ENCODE measurements around the gene RNASEH2C.
"Not testable (repeated sequence)": the region's sequence is repeated elsewhere in the genome, so short reads cannot be mapped to it uniquely, and the experiment has no call there.

RNASEH2C gene

DNA sequence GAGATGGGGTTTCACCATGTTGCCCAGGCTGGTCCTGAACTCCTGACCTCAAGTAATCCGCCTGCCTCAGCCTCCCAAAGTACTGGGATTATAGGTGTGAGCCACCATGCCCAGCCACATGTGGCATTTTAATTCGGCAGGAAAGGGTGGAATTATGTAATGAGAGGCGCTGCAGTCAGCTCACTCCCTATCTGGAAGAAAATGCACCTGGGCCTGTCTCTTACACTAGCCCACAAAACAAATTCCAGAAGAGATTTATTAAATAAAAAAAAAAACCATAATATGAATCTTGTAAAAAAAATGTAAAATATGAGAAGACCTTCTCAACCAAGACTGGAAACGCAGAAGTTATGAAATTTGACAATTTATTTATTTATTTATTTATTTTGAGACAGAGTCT lies 16.8 kb downstream of the RNASEH2C start:
- no peaks in the 10 kb centered on the region; the same call in 1 of the 2 replicates for H3K27me3 ChIP-seq (ENCODE audit: insufficient read depth, low read length)
- H3K36me3 ChIP-seq (ENCODE audit: insufficient read depth, low read depth, low read length), result no peaks in the 10 kb centered on the region
- H3K9ac ChIP-seq (ENCODE audit: low read depth, low read length), result no peak overlapping the region
- H3K4me3 ChIP-seq (ENCODE audit: low read length), result no peak overlapping the region
- H3K4me1 ChIP-seq (ENCODE audit: insufficient read depth, low read length), result no peaks in the 10 kb centered on the region
- H3K9me3 ChIP-seq (ENCODE audit: insufficient read depth, low read depth, low read length), result peaks cover 8% of the 10 kb centered on the region; the same call in 1 of the 2 replicates
- no peak overlapping the region for H3K27ac ChIP-seq (ENCODE audit: low read length)

DNA sequence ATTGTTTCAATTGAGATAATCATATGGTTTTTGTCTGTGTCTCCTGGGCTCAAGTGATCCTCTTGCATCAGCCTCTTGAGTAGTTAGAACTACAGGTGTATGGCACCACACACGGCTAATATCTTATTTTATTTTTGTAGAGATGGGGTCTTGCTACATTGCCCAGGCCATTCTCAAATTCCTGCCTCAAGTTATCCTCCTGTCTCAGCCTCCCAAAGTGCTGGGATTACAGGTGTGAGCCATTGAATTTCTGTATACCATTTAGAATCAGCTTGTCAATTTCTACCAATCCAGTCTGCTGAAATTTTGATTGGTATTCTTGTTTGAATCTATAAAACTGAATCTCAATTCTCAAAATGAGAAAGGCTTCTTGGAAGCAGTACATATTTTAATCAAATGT lies 18.9 kb downstream of the RNASEH2C start:
- H3K4me1 ChIP-seq (ENCODE audit: insufficient read depth, low read length), result no peaks in the 10 kb centered on the region
- H3K27ac ChIP-seq (ENCODE audit: low read length), result no peak overlapping the region
- H3K9ac ChIP-seq (ENCODE audit: low read depth, low read length), result no peak overlapping the region
- H3K27me3 ChIP-seq (ENCODE audit: insufficient read depth, low read length), result no peaks in the 10 kb centered on the region; the same call in 1 of the 2 replicates
- H3K4me3 ChIP-seq (ENCODE audit: low read length), result no peak overlapping the region
- peaks cover 8% of the 10 kb centered on the region; the same call in 1 of the 2 replicates for H3K9me3 ChIP-seq (ENCODE audit: insufficient read depth, low read depth, low read length)
- no peaks in the 10 kb centered on the region for H3K36me3 ChIP-seq (ENCODE audit: insufficient read depth, low read depth, low read length)

DNA sequence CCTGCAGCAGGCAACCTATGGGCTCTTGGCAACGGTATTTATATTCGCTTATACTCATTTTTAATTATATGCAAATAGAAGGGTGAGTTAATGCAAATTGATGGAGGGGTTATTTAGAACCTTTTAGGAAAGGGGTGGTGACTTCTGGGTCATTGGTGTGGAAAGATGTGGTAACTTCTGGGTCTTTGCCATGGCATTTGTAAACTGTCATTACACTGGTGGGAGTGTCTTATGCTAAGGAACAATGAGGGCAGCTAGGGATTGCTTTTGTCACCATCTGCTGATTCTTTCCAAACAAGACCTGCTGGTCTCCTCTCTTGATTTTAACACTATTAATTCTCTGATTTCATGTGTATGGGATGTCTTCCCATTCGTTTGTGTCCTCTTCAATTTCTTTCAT lies 20.2 kb downstream of the RNASEH2C start:
- Histone ChIP-seq H3K9me3 (ENCODE audit: insufficient read depth, low read depth, low read length) (peaks cover 8% of the 10 kb centered on the region; the same call in 1 of the 2 replicates), H3K27me3 (ENCODE audit: insufficient read depth, low read length) (no peaks in the 10 kb centered on the region), H3K36me3 (ENCODE audit: insufficient read depth, low read depth, low read length) (no peaks in the 10 kb centered on the region), H3K4me1 (ENCODE audit: insufficient read depth, low read length) (no peaks in the 10 kb centered on the region), H3K4me3 (ENCODE audit: low read length) (no peak overlapping the region), H3K9ac (ENCODE audit: low read depth, low read length) (no peak overlapping the region), H3K27ac (ENCODE audit: low read length) (no peak overlapping the region)

DNA sequence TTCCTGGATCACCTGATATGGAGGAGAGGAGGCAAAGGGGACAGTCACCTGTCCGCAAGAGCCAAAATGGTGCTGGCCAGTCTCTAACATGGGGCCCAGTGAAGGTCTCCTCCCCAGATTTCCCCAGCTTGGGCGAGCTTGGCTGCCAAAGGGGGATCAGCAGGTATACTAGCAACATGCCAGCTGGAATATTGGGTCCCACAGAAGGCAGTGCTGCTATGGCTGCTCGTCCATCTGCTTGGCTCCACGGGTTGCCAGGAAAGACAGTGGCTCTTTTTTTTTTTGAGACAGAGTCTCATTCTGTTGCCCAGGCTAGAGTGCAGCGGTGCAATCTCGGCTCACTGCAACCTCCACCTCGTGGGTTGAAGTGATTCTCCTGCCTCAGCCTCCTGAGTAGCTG lies 21.3 kb downstream of the RNASEH2C start:
- Histone ChIP-seq H3K27ac (ENCODE audit: low read length) (no peak overlapping the region), H3K27me3 (ENCODE audit: insufficient read depth, low read length) (no peaks in the 10 kb centered on the region), H3K9ac (ENCODE audit: low read depth, low read length) (no peak overlapping the region), H3K4me3 (ENCODE audit: low read length) (no peak overlapping the region), H3K4me1 (ENCODE audit: insufficient read depth, low read length) (no peaks in the 10 kb centered on the region), H3K9me3 (ENCODE audit: insufficient read depth, low read depth, low read length) (peaks cover 8% of the 10 kb centered on the region; the same call in 1 of the 2 replicates), H3K36me3 (ENCODE audit: insufficient read depth, low read depth, low read length) (no peaks in the 10 kb centered on the region)

DNA sequence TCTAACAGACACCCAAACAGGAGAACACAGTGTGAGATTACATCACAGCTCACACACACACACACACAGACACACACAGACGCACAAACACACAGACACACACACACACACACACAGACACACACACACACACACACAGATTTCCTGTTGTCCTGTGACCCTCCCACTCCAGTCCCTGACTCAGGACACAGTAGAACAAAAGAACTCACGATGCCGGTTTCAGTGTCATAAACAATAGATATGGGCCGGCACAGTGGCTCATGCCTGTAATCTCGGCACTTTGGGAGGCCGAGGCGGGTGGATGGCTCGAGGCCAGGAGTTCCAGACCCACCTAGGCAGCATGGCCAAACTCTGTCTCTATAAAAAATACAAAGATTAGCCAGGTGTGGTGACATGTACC lies 22.4 kb downstream of the RNASEH2C start:
- no peak overlapping the region for H3K4me3 ChIP-seq (ENCODE audit: low read length)
- H3K9ac ChIP-seq (ENCODE audit: low read depth, low read length), result no peak overlapping the region
- no peak overlapping the region for H3K27ac ChIP-seq (ENCODE audit: low read length)
- H3K9me3 ChIP-seq (ENCODE audit: insufficient read depth, low read depth, low read length), result peaks cover 8% of the 10 kb centered on the region; the same call in 1 of the 2 replicates
- no peaks in the 10 kb centered on the region for H3K4me1 ChIP-seq (ENCODE audit: insufficient read depth, low read length)
- H3K36me3 ChIP-seq (ENCODE audit: insufficient read depth, low read depth, low read length), result no peaks in the 10 kb centered on the region
- no peaks in the 10 kb centered on the region for H3K27me3 ChIP-seq (ENCODE audit: insufficient read depth, low read length)

DNA sequence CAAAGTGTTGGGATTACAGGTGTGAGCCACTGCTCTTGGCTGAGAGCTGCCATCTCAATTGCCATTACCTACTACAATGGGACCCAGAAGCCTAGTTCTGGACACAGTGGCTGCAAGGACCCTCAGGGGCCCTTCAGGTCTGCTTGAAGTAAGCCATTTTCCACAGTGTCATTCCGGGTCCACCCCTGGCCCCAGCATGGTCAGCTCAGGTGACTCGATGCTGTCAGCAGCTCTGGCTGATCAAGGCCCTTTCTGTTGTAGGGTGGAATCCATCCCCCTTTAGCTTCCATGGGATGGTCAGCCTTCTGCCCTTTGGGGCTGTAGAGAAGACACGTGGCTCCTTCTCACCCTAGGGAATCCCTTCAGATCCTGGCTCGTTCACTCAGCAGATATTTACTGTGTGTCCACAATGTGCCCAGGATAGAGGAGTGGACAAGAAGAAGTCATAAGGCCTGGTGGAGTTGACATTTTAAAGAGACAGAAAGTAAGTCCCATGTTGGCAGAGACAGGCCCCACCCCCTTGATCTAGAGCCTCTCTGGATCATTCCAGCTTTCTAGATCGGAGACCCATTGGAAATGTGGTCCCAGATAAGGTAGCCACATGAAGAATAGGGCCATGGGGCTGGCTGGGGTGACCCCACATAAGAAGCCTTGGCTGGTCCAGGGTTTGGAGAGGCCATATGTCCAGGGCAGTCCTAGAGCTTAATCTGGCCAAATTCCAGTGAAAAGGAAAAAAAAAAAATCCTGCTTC lies 23.6 kb downstream of the RNASEH2C start:
- no peaks in the 10 kb centered on the region for H3K36me3 ChIP-seq (ENCODE audit: insufficient read depth, low read depth, low read length)
- H3K27me3 ChIP-seq (ENCODE audit: insufficient read depth, low read length), result no peaks in the 10 kb centered on the region
- H3K9me3 ChIP-seq (ENCODE audit: insufficient read depth, low read depth, low read length), result peaks cover 8% of the 10 kb centered on the region; the same call in 1 of the 2 replicates
- no peak overlapping the region for H3K4me3 ChIP-seq (ENCODE audit: low read length)
- no peaks in the 10 kb centered on the region for H3K4me1 ChIP-seq (ENCODE audit: insufficient read depth, low read length)
- H3K27ac ChIP-seq (ENCODE audit: low read length), result no peak overlapping the region
- H3K9ac ChIP-seq (ENCODE audit: low read depth, low read length), result no peak overlapping the region

DNA sequence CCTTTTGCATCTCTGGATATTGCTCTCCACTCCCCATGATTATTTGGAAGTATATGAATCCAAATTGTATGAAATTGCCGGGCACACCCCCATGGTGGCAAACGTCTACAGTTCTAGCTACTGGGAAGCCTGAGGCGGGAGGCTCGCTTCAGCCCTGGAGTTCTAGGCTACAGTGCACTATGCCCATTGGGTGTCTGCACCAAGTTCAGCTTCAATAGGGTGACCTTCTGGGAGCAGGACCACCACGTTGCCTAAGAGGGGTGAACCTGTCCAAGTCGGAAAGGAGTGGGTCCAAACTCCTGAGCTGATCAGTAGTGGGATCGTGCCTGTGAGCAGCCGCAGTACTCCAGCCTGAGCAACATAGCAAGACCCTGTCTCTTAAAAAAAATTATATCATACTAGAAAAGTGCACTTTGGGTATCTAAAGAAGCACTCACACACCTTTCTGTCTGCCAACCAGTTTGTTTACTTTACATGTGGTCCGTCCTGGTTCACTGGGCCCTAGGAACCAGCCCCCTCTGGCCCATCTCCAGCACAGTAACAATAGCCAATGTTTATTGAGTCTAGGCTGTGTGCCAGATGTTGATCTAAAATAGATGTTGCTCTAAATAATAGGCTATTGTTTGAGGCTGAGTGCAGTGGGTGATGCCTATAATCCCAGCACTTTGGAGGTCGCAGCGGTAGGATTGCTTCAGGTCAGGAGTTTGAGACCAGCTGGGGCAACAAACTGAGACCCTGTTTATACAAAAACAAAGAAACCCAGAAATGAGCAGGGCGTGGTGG lies 24.9 kb downstream of the RNASEH2C start:
- no peaks in the 10 kb centered on the region for H3K4me1 ChIP-seq (ENCODE audit: insufficient read depth, low read length)
- H3K9ac ChIP-seq (ENCODE audit: low read depth, low read length), result no peak overlapping the region
- no peaks in the 10 kb centered on the region for H3K36me3 ChIP-seq (ENCODE audit: insufficient read depth, low read depth, low read length)
- no peak overlapping the region for H3K4me3 ChIP-seq (ENCODE audit: low read length)
- no peak overlapping the region for H3K27ac ChIP-seq (ENCODE audit: low read length)
- H3K9me3 ChIP-seq (ENCODE audit: insufficient read depth, low read depth, low read length), result peaks cover 8% of the 10 kb centered on the region; the same call in 1 of the 2 replicates
- no peaks in the 10 kb centered on the region for H3K27me3 ChIP-seq (ENCODE audit: insufficient read depth, low read length)

DNA sequence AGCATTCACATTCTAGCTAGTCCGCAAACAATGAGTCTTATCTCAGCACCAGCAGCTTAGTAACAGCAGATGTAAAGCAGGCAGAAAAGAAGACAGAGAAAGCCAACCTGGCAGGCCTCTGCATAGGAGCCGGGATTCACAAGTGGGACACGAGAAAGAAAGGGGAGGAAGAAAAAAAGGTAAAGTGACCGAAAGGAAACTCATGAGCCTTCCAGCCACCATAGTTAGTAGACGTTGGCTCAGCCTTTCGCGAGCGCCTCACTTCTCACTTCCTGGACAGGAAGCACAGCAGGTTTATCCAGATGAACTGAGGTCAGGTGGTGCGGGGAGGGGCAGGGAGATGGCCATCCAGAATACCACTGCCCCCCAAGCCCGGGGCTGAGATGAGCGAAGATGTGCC lies 28.2 kb downstream of the RNASEH2C start:
- Histone ChIP-seq H3K4me1 (ENCODE audit: insufficient read depth, low read length) (no peaks in the 10 kb centered on the region), H3K27me3 (ENCODE audit: insufficient read depth, low read length) (no peaks in the 10 kb centered on the region), H3K9me3 (ENCODE audit: insufficient read depth, low read depth, low read length) (no peaks in the 10 kb centered on the region), H3K27ac (ENCODE audit: low read length) (no peak overlapping the region), H3K9ac (ENCODE audit: low read depth, low read length) (no peak overlapping the region), H3K4me3 (ENCODE audit: low read length) (no peak overlapping the region), H3K36me3 (ENCODE audit: insufficient read depth, low read depth, low read length) (no peaks in the 10 kb centered on the region)

DNA sequence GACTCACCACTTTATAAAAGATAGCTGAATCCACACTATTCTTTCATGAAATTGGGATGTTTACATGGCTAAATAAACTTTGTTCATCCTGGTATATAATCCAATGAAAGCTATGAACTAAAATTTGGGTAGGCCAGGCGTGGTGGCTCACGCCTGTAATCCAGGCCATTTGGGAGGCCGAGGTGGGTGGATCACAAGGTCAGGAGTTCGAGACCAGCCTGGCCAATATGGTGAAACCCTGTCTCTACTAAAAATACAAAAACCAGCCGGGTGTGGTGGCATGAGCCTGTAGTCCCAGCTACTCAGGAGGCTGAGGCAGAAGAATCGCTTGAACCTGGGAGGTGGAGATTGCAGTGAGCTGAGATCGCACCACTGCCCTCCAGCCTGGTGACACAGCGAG lies 28.8 kb downstream of the RNASEH2C start:
- not testable (repeated sequence) for H3K27me3 ChIP-seq (ENCODE audit: insufficient read depth, low read length); H3K9me3 ChIP-seq (ENCODE audit: insufficient read depth, low read depth, low read length); H3K4me1 ChIP-seq (ENCODE audit: insufficient read depth, low read length); H3K9ac ChIP-seq (ENCODE audit: low read depth, low read length); H3K27ac ChIP-seq (ENCODE audit: low read length); H3K4me3 ChIP-seq (ENCODE audit: low read length); H3K36me3 ChIP-seq (ENCODE audit: insufficient read depth, low read depth, low read length)

DNA sequence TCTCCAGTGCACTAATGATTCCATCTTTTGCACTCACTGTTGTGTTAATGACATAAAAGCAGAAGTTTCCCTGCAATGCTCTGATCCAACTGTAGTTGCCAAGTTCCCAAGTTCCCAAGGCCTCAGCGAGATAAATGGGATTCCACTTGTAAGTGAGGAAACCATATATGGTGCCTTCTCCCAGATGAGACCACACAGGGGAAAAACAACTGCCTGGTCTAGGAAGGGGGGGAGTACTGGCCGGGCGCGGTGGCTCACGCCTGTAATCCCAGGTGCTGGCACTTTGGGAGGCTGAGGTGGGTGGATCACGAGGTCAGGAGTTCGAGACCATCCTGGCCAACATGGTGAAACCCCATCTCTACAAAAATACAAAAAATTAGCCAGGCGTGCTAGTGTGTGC lies 34.6 kb downstream of the RNASEH2C start:
- H3K36me3 ChIP-seq (ENCODE audit: insufficient read depth, low read depth, low read length), result no peaks in the 10 kb centered on the region
- H3K27me3 ChIP-seq (ENCODE audit: insufficient read depth, low read length), result no peaks in the 10 kb centered on the region; the same call in 1 of the 2 replicates
- no peaks in the 10 kb centered on the region for H3K4me1 ChIP-seq (ENCODE audit: insufficient read depth, low read length)
- no peaks in the 10 kb centered on the region for H3K9me3 ChIP-seq (ENCODE audit: insufficient read depth, low read depth, low read length)
- H3K9ac ChIP-seq (ENCODE audit: low read depth, low read length), result no peak overlapping the region
- H3K4me3 ChIP-seq (ENCODE audit: low read length), result no peak overlapping the region
- no peak overlapping the region for H3K27ac ChIP-seq (ENCODE audit: low read length)

DNA sequence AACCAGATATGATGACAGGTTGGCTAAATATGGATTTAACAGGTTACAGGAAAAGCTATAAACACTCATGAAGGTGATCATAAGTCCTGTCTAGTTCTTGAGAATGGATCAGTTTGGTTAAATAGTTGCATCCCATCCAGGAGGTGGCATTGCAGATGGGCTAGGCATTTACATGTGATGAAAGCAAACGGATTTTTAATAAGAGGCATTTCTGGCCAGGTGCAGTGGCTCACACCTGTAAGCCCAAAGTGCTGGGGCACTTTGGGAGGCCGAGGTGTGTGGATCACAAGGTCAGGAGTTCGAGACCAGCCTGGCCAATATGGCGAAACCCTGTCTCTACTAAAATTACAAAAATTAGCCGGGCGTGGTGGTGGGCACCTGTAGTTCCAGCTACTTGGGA lies 37.1 kb downstream of the RNASEH2C start:
- not testable (repeated sequence) for H3K9ac ChIP-seq (ENCODE audit: low read depth, low read length); H3K4me1 ChIP-seq (ENCODE audit: insufficient read depth, low read length); H3K27ac ChIP-seq (ENCODE audit: low read length)

More for the DNA sequence above, 37.1 kb downstream of the RNASEH2C start:
- H3K9me3 ChIP-seq (ENCODE audit: insufficient read depth, low read depth, low read length); H3K27me3 ChIP-seq (ENCODE audit: insufficient read depth, low read length); H3K4me3 ChIP-seq (ENCODE audit: low read length); H3K36me3 ChIP-seq (ENCODE audit: insufficient read depth, low read depth, low read length): not testable (repeated sequence)

All from iPS-20b (cell line).